ENCODE measurements around the gene ZNF431. TPM values are rescaled to one million over a fixed set of nuclear protein-coding genes. Genes with fewer than 3 reads are reported as not detected.

Gene ZNF431
- total and polyA plus RNA-seq, 2 of the 8 experiments (the other 6 are each of a cell fraction or from before 2014, with no cell fraction given): 6.7 to 43.2 TPM

GRCh38 chr19:21166436-21166835 is 24.6 kb downstream of the ZNF431 start (continued):
- TF ChIP-seq RFX5 (IDR thresholded peaks at IDR 0.05; ENCODE audit: borderline replicate concordance, low read depth, low read length): no peak
- TF ChIP-seq SIRT6 (IDR thresholded peaks at IDR 0.05; ENCODE audit: low read length): no peak
